Fibroblast of lung (primary cell): Measurements from ENCODE around the gene CSNK1E. TPM values are rescaled to one million over a fixed set of nuclear protein-coding genes. Genes with fewer than 3 reads are reported as not detected.

Experiments used
- DNase-seq, 2 donors: peaks; one replicate each; pipeline versions ENCODE4 v3.0.0 to v3.0.0-alpha.2; 2010; ENCODE audit warnings: low read depth in 2 of 2
- H2AFZ ChIP-seq: 2 replicates; pipeline ENCODE4 v1.5.1; 2012; ENCODE audit warnings: low read length, control low read depth, inconsistent platforms
- H3K27ac ChIP-seq: 2 replicates; pipeline ENCODE4 v1.5.1; 2011; ENCODE audit warnings: low read length, control low read depth; ENCODE audit not compliant: insufficient read depth
- H3K27me3 ChIP-seq: 2 replicates; pipeline ENCODE4 v1.5.1; 2011; ENCODE audit warnings: mild to moderate bottlenecking, low read length; ENCODE audit not compliant: control insufficient read depth, insufficient read depth
- H3K36me3 ChIP-seq: 2 replicates; pipeline ENCODE4 v1.5.1; 2011; ENCODE audit warnings: low read length; ENCODE audit not compliant: control insufficient read depth, insufficient read depth
- H3K4me1 ChIP-seq: 2 replicates; pipeline ENCODE4 v1.5.1; 2011; ENCODE audit warnings: low read length; ENCODE audit not compliant: control insufficient read depth, insufficient read depth; ENCODE audit errors: extremely low read depth
- H3K4me2 ChIP-seq: 2 replicates; pipeline ENCODE4 v1.5.1; 2011; ENCODE audit warnings: low read length, control low read depth; ENCODE audit not compliant: insufficient read depth; ENCODE audit errors: extremely low read depth
- H3K4me3 ChIP-seq, 4 experiments: fragments of 200-600 bp in 1 of 4; sonication (generic) in 1 of 4; replicated peaks in 1 of 4; 2 replicates each; pipeline ENCODE4 v1.5.1; 2011 to 2016; ENCODE audit warnings: low read length in 4 of 4, low read depth in 3 of 4, mild to moderate bottlenecking in 3 of 4, control low read depth in 2 of 4, inconsistent platforms in 1 of 4, mixed read lengths in 1 of 4; ENCODE audit not compliant: insufficient read depth in 1 of 4; ENCODE audit errors: control extremely low read depth in 1 of 4
- H3K79me2 ChIP-seq: 2 replicates; pipeline ENCODE4 v1.5.1; 2012; ENCODE audit warnings: mild to moderate bottlenecking, low read length, inconsistent platforms; ENCODE audit not compliant: control insufficient read depth, insufficient read depth
- H3K9ac ChIP-seq: 2 replicates; pipeline ENCODE4 v1.5.1; 2011; ENCODE audit warnings: mild to moderate bottlenecking, low read length, control low read depth; ENCODE audit not compliant: insufficient read depth
- H3K9me3 ChIP-seq: 2 replicates; pipeline ENCODE4 v1.5.1; 2012; ENCODE audit warnings: low read depth, low read length; ENCODE audit not compliant: control insufficient read depth, insufficient read depth
- H4K20me1 ChIP-seq: 2 replicates; pipeline ENCODE4 v1.5.1; 2011; ENCODE audit warnings: low read length; ENCODE audit not compliant: control insufficient read depth, insufficient read depth; ENCODE audit errors: extremely low read depth
- CTCF ChIP-seq, 2 donors: IDR thresholded peaks in 1 of 2; conservative IDR thresholded peaks in 1 of 2; 1 replicate in 1 of 2; 2 replicates in 1 of 2; pipeline ENCODE4 v1.5.1; 2011 to 2012; ENCODE audit warnings: low read length in 2 of 2, control low read depth in 1 of 2, inconsistent platforms in 1 of 2, low read depth in 1 of 2, mild to moderate bottlenecking in 1 of 2
- EZH2 ChIP-seq: IDR thresholded peaks from 2 replicates; pipeline ENCODE4 v1.5.1; 2012; ENCODE audit warnings: low read length, control low read depth, mild to moderate bottlenecking; ENCODE audit errors: missing control alignments
- polyA plus RNA-seq, 2 donors: library from polyadenylated mRNA; depleted of rRNA in 1 of 2; stranded (reverse) in 1 of 2; unstranded in 1 of 2; fragments of >200 nt; gene quantifications; 2 replicates each; pipeline ENCODE4 v1.2.1, GENCODE V29; 2011 to 2012; ENCODE audit warnings: missing spikeins in 1 of 2
- total RNA-seq: library from RNA; depleted of rRNA; stranded (reverse); fragments of >200 nt; gene quantifications from 2 replicates; pipeline ENCODE4 v1.2.1, GENCODE V29; 2014

Gene CSNK1E
- total and polyA plus RNA-seq, 2 donors (not counting 1 experiment from before 2014, with no cell fraction given), result 99.3 to 121 TPM

- no peak overlapping the region for H3K27ac ChIP-seq
- no peak overlapping the region for H3K9ac ChIP-seq
Measured at GRCh38 chr22:38327396-38327795, 10.2 kb upstream of the CSNK1E start.

GRCh38 chr22:38325587-38325986 lies 8.4 kb upstream of the CSNK1E start:
- no peak overlapping the region for H3K27ac ChIP-seq

More at GRCh38 chr22:38327396-38327795, 10.2 kb upstream of the CSNK1E start:
- H3K36me3 ChIP-seq, result no peaks in the 10 kb centered on the region
- no peaks in the 10 kb centered on the region for H3K79me2 ChIP-seq
- H3K27me3 ChIP-seq, result no peaks in the 10 kb centered on the region
- no peak overlapping the region for H2AFZ ChIP-seq
- H3K4me3 ChIP-seq, result no peak overlapping the region
- TF ChIP-seq CTCF (conservative IDR thresholded peaks at IDR 0.05 in 1 of 2, IDR thresholded peaks at IDR 0.05 in 1 of 2; ENCODE audit: low read depth in 1 of 2, low read length in 2 of 2), result no peak
- TF ChIP-seq EZH2, result no peak
- no peak overlapping the region for H3K4me2 ChIP-seq
- no peak for DNase-seq
- H3K9me3 ChIP-seq, result no peaks in the 10 kb centered on the region
- no peaks in the 10 kb centered on the region for H4K20me1 ChIP-seq
- H3K4me1 ChIP-seq, result no peaks in the 10 kb centered on the region

DNA sequence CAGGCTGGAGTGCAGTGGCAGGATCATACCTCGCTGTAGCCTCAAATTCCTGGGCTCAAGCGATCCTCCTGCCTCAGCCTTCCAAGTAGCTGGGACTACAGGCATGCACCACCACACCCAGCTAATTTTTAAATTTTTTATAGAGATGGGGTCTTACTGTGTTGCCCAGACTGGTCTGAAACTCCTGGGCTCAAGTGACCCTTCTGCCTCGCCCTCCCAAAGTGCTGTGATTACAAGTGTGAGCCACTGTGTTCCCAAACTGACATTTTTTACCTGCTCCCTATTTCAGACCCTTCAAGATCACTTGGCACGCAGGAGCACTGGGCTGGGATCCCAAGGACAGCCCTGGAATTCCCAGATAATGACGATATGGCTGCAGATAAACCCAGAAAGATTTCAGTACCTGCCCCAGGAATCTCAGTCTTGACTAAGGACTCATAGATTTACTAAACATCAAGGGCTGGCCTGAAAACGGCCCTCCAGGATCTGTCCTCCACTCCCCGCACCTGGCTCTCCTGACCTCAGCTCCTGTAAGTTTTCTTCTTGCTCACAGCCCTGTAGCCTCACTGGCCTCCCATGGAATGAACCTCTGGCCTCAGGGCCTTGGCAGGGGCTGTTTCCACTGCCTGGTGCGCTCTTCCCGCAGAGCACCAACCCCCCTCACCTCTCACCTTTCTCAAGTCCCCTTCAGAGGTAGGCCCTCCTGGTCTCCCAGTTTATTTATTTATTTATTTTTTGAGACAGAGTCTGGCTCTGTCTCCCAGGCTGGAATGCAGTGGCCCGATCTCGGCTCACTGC lies 3.6 kb upstream of the CSNK1E start:
- H3K9ac ChIP-seq, result no peak overlapping the region
- H2AFZ ChIP-seq, result no peak overlapping the region
- H3K4me3 ChIP-seq, result no peak overlapping the region
- no peak for TF ChIP-seq CTCF (conservative IDR thresholded peaks at IDR 0.05 in 1 of 2, IDR thresholded peaks at IDR 0.05 in 1 of 2; ENCODE audit: low read depth in 1 of 2, low read length in 2 of 2)
- TF ChIP-seq EZH2, result no peak
- H3K27ac ChIP-seq, result no peak overlapping the region
- no peaks in the 10 kb centered on the region for H3K9me3 ChIP-seq
- no peak for DNase-seq
- no peak overlapping the region for H3K4me2 ChIP-seq
- peaks cover 13% of the 10 kb centered on the region for H3K4me1 ChIP-seq
- no peaks in the 10 kb centered on the region for H4K20me1 ChIP-seq
- H3K27me3 ChIP-seq, result no peaks in the 10 kb centered on the region
- peaks cover 10% of the 10 kb centered on the region for H3K79me2 ChIP-seq
- H3K36me3 ChIP-seq, result no peaks in the 10 kb centered on the region

More at GRCh38 chr22:38325587-38325986, 8.4 kb upstream of the CSNK1E start:
- H3K4me1 ChIP-seq, result no peaks in the 10 kb centered on the region
- DNase-seq, result no peak
- H3K79me2 ChIP-seq, result no peaks in the 10 kb centered on the region
- no peaks in the 10 kb centered on the region for H3K9me3 ChIP-seq
- no peaks in the 10 kb centered on the region for H4K20me1 ChIP-seq
- no peak overlapping the region for H2AFZ ChIP-seq
- no peak for TF ChIP-seq CTCF (conservative IDR thresholded peaks at IDR 0.05 in 1 of 2, IDR thresholded peaks at IDR 0.05 in 1 of 2; ENCODE audit: low read depth in 1 of 2, low read length in 2 of 2)
- TF ChIP-seq EZH2, result no peak
- no peak overlapping the region for H3K4me2 ChIP-seq
- H3K27me3 ChIP-seq, result no peaks in the 10 kb centered on the region
- no peaks in the 10 kb centered on the region for H3K36me3 ChIP-seq
- H3K4me3 ChIP-seq, result no peak overlapping the region
- no peak overlapping the region for H3K9ac ChIP-seq
